ENCODE measurements around the gene CEP70. TPM values are rescaled to one million over a fixed set of nuclear protein-coding genes. Genes with fewer than 3 reads are reported as not detected.

Gene CEP70
- total RNA-seq, 2 donors from 2014 or later: 31.6 to 45.4 TPM

GRCh38 chr3:138638641-138639040, 44.6 kb upstream of the CEP70 start:
- H3K27me3 ChIP-seq: no peaks in the 10 kb centered on the region
- no peak overlapping the region for H3K27ac ChIP-seq
- intact Hi-C loops (cut with DNase I): no loop called here
- H3K36me3 ChIP-seq: no peaks in the 10 kb centered on the region
- DNase-seq: no peak
- H3K9ac ChIP-seq (ENCODE audit: low read depth in 2 of 2, low read length in 2 of 2): no peak overlapping the region
- TF ChIP-seq, protein P1, sequence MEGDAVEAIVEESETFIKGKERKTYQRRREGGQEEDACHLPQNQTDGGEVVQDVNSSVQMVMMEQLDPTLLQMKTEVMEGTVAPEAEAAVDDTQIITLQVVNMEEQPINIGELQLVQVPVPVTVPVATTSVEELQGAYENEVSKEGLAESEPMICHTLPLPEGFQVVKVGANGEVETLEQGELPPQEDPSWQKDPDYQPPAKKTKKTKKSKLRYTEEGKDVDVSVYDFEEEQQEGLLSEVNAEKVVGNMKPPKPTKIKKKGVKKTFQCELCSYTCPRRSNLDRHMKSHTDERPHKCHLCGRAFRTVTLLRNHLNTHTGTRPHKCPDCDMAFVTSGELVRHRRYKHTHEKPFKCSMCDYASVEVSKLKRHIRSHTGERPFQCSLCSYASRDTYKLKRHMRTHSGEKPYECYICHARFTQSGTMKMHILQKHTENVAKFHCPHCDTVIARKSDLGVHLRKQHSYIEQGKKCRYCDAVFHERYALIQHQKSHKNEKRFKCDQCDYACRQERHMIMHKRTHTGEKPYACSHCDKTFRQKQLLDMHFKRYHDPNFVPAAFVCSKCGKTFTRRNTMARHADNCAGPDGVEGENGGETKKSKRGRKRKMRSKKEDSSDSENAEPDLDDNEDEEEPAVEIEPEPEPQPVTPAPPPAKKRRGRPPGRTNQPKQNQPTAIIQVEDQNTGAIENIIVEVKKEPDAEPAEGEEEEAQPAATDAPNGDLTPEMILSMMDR (IDR thresholded peaks at IDR 0.05): no peak
- H3K4me1 ChIP-seq: no peaks in the 10 kb centered on the region
- H3K9me3 ChIP-seq: no peaks in the 10 kb centered on the region
- H3K4me3 ChIP-seq: no peak overlapping the region

- H3K4me3 ChIP-seq: no peak overlapping the region
- H3K27ac ChIP-seq: no peak overlapping the region
- H3K9ac ChIP-seq (ENCODE audit: low read depth in 2 of 2, low read length in 2 of 2): no peak overlapping the region
- H3K9me3 ChIP-seq: no peaks in the 10 kb centered on the region
- H3K36me3 ChIP-seq: no peaks in the 10 kb centered on the region
- no peaks in the 10 kb centered on the region for H3K27me3 ChIP-seq
- no peaks in the 10 kb centered on the region for H3K4me1 ChIP-seq
- DNase-seq: no peak
- intact Hi-C loops (cut with DNase I): no loop called here
- TF ChIP-seq, protein P1 (IDR thresholded peaks at IDR 0.05): no peak
These were observed 35.5 kb upstream of the CEP70 start for GRCh38 chr3:138629526-138629925.

DNA sequence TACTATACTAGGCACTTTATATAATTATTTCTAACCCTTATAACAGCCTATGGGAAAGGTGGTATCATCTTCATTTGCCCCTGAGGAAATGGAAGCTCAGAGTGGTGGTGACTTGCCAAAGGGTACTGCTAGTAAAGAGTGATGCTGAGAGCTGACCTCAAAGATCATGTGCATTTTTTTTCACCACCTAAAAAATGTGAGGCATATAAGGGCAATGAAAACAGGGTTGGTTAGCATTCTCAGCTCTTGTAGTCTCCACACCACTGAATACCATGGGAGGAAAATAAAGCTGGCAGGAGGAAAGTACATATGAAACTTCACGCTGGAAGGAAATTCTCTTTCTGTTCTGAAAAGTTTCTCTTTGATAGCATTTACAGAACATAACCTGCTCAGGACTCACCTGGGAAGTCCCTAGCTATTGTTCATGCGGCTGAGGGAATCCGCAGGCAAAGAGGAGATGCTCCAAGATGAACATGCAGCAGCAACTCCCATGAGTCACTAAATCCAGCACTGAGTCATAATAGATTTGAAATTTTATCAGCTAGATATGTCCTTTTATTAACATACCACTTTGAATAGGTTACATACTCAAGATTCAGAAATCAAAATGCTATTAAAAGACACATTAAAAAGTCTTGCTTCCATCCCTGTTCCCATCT, 31.8 kb upstream of the CEP70 start:
- no peaks in the 10 kb centered on the region for H3K27me3 ChIP-seq
- DNase-seq: no peak
- no peaks in the 10 kb centered on the region for H3K9me3 ChIP-seq
- intact Hi-C loops (cut with DNase I): no loop called here
- H3K27ac ChIP-seq: no peak overlapping the region
- TF ChIP-seq, protein P1 (IDR thresholded peaks at IDR 0.05): no peak
- H3K4me3 ChIP-seq: no peak overlapping the region
- H3K36me3 ChIP-seq: no peaks in the 10 kb centered on the region
- H3K9ac ChIP-seq (ENCODE audit: low read depth in 2 of 2, low read length in 2 of 2): no peak overlapping the region
- no peaks in the 10 kb centered on the region for H3K4me1 ChIP-seq

DNA sequence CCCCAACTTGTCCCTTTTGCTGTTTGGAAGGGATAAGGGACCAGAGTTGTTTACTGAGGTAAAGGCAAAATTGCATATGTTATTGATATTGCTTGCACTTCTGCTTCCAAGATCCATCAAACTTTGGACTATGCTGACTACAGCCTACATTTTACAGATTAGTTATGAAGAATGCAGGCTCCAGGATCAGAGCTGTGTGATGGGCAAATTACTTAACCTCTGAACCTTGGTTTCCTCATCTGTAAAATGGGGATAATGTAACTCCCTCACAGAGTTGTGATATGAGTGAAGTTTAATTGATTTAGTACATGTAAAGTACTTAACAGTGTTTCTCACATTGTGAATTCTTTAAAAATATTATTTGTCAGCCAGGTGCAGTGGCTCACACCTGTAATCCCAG, 30.5 kb upstream of the CEP70 start:
- Histone ChIP-seq H3K9ac (ENCODE audit: low read depth in 2 of 2, low read length in 2 of 2) (no peak overlapping the region), H3K27ac (no peak overlapping the region), H3K9me3 (no peaks in the 10 kb centered on the region), H3K36me3 (no peaks in the 10 kb centered on the region), H3K27me3 (no peaks in the 10 kb centered on the region), H3K4me3 (no peak overlapping the region), H3K4me1 (no peaks in the 10 kb centered on the region)
- TF ChIP-seq, protein P1 (IDR thresholded peaks at IDR 0.05): no peak
- no peak for DNase-seq
- intact Hi-C loops (cut with DNase I): no loop called here

DNA sequence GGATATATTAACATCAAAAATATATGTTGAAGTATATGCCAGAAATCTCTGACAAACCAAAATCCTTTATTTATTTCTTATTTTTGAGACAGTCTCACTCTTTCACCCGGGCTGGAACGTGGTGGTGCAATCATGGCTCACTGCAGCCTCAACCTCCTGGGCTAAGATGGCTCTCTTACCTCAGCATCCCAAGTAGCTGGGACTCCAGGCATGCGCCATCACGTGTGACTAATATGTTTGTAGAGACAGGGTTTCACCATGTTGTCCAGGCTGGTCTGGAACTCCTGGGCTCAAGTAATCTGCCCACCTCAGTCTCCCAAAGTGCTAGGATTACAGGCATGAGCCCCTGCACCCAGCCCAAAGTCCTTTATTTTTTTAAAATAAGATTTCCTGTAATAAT, 26.4 kb upstream of the CEP70 start:
- Histone ChIP-seq H3K4me3 (no peak overlapping the region), H3K27me3 (no peaks in the 10 kb centered on the region), H3K36me3 (no peaks in the 10 kb centered on the region), H3K9me3 (no peaks in the 10 kb centered on the region), H3K9ac (ENCODE audit: low read depth in 2 of 2, low read length in 2 of 2) (no peak overlapping the region), H3K27ac (no peak overlapping the region), H3K4me1 (no peaks in the 10 kb centered on the region)
- intact Hi-C loops (cut with DNase I): no loop called here
- DNase-seq: no peak
- TF ChIP-seq, protein P1 (IDR thresholded peaks at IDR 0.05): no peak

All from colonic mucosa (tissue), 4 donors.